Stimulated activated CD4-positive, alpha-beta T cell treated with anti-CD3 and anti-CD28 coated beads, Interleukin-15, amount 100 ng/mL, for 24 hours (primary cell): Measurements from ENCODE around the gene TPPP.
"Not testable (repeated sequence)": the region's sequence is repeated elsewhere in the genome, so short reads cannot be mapped to it uniquely, and the experiment has no call there.

Experiments used
- DNase-seq: peaks from one replicate; pipeline ENCODE4 v3.0.0-alpha.2; 2020

The TPPP gene

DNA sequence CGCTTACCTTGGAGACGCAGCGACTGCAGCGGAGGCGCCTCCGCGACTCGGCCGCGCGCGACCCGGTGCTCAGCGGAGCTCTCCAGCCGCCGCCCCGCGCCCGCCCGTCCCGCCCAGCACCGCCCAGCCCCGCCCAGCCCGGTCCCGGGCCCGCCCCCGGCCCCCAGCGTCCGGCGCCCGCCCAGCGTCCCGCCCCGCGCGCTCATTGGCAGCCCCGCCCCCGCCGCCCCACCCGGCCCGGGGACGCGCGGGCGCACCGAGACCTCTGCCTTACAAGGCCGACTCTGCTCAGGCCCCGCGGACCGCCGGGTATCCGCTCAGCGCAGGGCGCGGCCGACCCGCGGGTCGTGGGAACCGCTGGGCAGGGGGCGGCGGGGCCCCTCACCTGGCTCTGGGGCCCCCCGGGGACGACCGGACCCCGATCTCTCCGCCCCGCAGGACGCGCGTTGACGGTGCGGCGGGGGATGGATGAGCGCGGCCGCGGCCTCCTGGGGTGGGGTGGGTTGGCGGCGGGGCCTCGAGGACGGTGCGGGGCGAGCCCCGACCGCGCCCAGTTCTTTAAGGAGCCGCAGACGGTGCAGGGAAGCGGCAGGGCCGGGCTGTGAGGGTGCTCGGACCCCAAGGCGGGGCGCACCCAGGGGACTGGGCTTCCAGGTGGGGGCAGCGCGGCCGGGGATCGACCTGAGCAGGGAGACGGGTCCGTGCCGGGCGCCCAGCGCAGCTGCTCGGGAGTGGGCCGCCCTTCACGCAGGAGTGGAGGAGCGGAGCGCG is at the start of gene TPPP:
Gene TPPP, minus strand, starts transcription at position 82 of the 771 bp plus-strand sequence. CDS start 15,292 bp downstream, outside the sequence.
- peak; percentile 86 for DNase-seq

DNA sequence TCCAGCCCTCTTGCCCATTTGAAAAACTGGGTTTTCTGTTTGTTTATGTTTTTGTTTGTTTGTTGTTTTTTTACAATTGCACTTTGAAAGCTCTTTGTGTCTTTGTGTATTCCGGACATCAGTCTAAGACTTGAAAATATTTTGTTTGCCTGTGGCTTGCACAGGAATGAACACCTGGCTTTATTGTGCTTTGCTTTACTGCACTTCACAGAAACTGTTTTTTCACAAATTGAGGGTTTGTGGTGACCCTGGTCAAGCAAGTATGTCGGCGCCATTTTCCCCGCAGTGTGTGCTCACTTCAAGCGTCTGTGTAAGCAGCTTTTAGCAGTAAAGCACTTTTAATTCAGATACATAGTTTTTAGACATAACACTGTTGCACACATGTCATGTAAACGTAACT is 49.1 kb upstream of the TPPP start:
- not testable (repeated sequence) for DNase-seq

DNA sequence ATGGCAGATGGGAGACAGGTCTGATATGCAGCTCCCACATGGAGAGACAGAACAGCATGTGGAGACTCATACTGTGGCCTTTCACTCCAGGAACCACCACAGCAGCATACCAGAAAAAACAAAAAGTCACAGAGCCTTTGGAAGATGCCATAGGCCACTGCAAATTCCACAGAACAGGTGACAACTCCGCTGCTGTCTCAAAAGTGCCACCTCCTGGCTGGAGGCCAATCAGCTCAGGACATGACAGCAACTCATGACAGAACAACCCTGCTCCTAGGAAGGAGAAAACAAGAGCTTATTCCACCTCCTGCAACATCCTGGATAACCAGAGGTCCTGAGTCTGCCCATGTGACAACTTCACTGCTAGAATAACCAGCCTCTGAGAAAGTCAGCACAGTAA is 41.0 kb upstream of the TPPP start:
- not testable (repeated sequence) for DNase-seq

DNA sequence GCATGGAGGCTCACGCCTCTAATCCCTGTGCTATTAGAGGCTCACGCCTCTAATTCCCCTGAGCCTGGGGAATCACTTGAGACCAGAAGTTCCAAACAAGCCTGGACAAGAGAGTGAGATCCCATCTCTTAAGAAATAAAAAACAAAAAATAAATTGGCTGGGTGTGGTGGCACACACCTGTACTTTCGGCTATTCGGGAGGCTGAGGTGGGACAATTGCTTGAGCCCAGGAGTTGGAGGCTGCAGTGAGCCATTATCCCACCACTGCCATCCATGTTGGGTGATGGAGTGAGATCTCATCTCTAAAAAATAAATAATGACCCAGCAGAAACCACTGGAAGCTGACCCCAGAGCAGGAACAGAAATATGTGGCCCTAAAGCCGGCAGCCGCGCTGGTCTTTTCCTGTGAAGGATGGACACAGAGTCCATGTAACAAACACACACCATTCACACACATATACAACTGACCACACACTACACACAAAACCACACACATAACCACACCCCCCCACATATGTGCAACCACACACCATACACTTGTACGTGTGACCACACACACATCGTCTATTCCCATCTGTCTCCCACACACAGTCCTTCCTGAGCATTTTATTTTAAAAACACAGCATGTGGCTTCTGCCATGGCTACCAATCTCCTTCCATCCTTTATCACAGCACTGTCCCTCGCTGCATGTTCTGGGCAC is 39.8 kb upstream of the TPPP start:
- DNase-seq: not testable (repeated sequence)

DNA sequence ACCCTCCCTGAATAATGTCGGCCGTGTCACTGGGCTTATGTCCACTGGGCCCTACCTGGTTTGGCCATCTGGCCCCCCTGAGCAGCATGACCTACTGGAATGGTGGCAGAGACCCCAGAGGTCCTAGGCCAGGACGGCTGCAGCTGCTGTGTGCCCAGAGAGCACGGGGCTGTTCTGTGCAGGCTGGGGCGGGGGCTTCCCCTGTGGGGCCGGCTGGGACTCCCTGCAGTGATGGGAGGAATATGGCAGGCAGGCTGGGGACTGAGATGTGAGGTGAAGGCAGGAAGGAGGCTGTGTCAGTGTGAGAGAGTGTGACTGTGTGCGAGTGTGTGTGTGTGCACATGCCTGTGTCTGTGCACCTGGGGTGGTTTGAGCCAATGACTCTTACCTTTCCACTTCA is 36.1 kb upstream of the TPPP start:
- not testable (repeated sequence) for DNase-seq

DNA sequence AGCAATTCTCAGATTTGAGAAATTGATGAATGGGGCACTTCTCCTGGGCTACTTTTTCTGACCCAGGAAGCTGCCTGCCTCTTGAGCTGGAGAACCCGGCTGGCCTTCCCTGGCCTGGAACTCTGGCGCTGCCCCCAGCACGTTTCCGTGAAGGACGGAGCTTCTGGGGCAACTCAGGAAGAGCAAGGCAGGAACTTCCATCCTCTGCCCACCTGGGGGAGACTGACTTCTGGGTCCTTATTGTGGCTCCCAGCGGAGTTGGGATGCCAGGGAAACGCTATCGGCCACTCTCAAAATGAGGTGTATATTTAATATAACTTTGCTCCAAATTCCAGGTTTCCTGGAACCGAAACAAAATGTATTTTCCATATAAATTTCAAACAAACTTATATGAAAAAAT is 33.9 kb upstream of the TPPP start:
- DNase-seq: not testable (repeated sequence)

DNA sequence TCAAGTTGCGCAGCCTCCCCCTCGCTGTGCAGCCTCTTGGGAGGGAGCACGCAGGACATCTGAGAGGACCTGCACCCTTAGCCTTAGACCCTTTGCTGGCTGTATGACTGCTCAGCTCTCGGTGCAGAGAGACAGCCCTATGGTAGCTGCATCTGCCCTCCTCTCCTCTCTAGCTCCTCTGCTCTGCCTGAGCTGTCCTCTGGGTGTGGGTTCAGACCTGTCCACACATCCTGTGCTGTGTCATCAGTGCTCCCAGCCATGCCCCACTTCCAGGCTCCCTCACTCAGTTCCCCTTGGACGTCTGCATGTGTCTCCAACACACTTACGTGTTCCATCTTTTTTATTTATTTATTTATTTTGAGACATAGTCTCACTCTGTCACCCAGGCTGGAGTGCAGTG is 30.7 kb upstream of the TPPP start:
- not testable (repeated sequence) for DNase-seq

DNA sequence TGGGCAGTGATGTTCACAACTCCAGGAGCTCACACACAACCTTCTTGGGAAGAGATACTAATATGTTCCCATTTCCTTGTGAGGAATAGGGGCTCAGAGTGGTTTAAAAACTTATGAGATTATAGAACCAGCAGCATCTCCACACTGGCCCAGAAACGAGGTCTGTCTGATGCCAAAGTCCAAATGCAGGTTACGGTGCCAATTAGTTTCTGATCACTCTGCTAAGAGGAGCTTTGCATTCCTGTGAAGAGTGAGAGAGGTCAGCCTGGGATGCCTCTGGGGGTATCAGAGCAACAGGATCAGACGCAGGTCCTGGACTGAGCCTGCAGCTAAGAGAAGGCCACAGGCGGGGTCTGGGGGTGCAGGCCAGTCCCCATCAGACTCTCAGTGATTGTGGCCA is 30.2 kb upstream of the TPPP start:
- DNase-seq: not testable (repeated sequence)

DNA sequence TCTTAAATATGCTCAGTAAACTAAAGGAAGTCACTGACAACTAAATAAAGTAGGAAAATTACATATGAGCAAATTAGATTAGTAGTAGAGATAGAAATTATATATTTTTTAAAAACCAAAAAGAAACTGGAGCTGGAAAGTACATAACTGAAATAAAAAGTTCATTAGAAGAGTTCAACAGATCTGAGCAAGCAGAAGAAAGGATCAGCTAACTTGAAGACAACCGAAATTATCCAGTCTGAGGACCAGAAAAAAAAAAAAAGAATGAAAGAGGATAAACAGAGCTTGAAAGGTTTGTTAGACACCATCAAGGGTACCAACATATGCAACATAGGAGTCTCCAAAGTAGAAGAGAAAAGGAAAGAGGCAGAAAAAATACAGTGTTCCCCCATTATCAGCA is 26.2 kb upstream of the TPPP start:
- not testable (repeated sequence) for DNase-seq

DNA sequence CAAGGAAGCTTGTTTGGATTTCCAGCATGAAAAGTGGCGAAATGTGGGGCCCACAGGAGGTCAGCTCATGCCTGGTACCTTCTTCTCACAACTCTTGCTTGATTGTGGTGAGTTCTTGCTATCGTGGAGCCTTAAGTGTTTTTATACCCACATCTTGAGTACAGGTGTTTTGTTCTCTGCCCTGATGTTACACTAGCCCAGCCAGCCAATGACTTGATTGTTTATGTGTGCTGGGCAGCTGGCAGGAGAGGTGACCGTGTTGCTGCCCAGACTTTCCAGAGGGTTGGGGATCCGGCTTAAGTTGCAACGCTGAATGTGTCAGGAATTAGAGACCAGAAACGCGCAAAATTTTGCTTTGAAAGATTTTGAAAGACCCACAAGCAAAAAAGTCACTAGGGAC is 24.0 kb upstream of the TPPP start:
- no peak for DNase-seq

DNA sequence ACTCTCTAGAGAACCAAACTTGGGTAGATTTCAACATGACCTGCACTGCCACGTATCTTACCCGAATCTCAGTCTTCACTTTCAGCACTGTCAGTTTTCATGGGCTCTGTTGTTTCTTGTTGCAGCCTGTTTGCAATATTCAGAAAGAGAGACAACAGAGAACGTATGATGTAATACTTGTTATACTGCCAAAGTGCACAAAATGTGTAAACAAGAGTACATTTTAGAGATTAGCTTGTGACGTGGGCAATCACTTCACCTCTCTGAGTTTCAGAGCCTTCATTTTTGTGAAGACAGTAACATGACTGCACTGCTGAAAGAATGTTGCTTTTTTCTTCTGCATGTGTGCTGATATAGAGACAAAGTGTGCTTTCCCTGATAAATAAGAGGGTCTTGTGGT is 23.6 kb upstream of the TPPP start:
- not testable (repeated sequence) for DNase-seq

DNA sequence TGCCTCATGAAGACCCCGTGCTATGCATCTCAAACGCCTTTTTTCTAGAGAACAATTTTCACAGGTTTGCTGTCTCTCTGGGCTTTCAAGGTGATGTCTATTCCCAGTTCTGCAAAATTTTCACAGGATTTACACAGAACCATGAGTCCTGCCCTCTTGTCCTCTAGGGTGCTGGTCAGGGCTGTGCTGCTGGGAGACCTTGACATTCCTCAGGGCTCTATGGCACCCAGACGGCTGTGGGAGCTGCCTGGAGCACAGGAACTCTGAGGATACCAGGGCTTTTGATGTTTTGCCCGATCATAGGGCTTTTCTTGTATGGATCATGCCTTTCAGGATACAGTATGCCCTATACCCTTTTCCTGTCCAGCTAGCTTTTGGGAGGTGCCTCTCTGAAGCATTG is 22.5 kb upstream of the TPPP start:
- DNase-seq: not testable (repeated sequence)

DNA sequence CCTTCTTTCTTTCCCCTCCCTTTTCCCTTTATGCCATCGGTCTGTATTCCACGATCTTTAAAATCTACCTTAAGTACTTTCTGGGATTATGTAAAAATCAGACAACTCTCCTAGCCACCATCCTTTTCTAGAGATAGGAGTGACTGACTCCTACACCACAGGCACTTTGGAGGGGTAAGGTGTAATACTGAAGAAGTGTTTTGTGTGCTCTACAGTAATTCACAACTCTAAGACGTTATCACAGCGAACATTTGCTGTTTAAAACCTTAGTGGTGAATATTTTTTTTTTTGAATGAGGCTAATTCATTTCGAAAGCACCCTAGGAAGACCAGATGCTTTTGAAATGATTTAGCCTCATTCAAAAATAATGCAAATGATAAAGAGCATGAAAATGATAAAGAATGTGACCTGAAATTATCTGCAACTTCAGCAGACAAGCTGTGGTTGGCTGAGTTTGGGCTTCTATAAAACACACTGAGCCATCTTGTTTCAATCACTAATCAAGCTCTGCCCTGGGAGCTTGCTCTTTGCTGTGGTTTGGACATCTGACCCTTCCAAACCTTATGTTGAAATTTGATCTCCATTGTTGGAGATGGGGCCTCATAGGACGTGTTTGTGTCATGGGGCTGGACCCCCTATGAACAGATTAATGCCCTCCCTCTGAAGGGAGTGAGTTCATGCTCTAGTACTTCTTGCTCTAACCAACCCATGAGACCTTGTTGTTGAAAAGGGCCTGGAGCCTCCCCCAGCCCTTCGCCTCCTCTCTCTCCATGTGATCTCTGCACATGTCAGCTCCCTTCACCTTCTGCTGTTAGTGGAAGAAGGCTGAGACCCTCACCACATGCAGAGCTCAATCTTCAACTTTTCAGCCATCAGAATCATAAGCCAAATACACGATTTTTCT is 21.3 kb upstream of the TPPP start:
- DNase-seq: not testable (repeated sequence)

DNA sequence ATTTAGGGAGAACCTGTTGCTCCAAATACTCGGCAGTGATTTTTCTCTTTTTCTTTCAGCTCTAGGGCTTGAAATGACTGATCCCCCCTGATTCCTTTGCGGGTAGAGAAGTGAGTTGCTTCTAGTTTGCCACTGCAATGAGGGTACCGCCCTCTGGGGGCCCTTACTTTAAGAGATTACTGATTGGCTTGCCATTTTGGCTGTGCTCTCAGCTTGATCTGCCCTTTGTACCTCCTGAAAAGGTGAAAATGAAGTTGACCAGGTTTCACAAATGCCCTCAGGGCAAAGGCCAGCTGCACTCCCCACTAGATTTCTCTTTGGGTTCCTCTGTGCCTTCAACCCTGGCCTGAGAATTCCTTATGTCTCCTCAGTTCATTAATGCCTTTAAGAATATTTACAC is 20.5 kb upstream of the TPPP start:
- not testable (repeated sequence) for DNase-seq

DNA sequence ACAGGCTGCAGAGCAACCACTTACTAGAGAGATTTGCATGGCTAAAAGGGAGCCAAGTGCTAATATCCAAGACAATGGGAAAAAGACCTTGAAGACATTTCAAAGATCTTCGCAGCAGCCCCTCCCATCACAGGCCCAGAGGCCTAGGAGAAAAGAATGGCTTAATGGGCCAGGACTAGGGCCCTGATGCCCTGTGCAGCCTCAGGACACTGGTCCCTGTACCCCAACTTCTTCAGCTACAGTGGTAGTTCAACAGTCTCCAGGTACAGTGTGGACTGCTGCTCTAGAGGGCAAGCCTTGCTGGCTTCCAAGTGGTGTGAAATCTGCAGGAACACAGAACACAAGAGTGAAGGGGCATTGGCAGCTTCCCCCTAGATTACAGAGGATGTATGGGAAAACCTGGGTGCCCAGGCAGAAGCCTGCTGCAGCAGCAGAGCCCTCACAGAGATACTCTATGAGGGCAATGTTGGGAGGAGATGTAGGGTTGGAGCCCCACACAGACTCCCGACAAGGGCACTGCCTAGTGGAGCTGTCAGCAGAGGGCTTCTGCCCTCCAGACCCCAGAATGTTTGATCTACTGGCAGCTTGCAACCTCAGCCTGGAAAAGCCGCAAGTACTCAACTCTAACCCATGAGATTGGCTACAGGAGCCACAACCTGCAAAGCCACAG is 15.8 kb upstream of the TPPP start:
- not testable (repeated sequence) for DNase-seq

DNA sequence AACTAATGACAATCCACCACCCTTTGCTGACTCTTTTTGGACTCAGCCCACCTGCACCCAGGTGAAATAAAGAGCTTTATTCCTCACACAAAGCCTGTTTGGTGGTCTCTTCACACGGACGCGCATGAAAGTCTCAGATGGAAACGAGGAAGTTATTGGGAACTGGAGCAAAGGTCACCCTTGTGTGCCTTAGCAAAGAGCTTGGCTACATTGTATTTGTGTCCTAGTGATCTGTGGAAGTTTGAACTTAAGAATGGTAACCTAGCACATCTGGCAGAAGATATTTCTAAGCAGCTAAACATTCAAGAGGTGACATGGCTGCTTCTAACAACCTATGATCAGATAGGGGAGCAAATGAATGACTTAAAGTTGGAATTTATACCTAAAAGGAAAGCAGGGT is 15.2 kb upstream of the TPPP start:
- not testable (repeated sequence) for DNase-seq

DNA sequence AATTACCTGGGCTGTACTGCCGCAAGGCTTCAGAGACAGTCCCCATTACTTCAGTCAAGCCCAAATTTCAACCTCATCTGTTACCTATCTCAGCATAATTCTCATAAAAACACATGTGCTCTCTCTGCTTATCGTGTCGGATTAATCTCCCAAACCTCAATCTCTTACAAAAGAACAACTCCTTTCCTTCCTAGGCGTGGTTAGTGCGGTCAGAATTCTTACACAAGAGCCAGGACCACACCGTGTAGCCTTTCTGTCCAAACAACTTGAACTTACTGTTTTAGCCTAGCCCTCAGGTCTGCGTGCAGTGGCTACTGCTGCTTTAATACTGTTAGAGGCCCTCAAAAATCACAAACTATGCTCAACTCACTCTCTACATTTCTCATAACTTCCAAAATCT is 13.0 kb upstream of the TPPP start:
- DNase-seq: not testable (repeated sequence)

DNA sequence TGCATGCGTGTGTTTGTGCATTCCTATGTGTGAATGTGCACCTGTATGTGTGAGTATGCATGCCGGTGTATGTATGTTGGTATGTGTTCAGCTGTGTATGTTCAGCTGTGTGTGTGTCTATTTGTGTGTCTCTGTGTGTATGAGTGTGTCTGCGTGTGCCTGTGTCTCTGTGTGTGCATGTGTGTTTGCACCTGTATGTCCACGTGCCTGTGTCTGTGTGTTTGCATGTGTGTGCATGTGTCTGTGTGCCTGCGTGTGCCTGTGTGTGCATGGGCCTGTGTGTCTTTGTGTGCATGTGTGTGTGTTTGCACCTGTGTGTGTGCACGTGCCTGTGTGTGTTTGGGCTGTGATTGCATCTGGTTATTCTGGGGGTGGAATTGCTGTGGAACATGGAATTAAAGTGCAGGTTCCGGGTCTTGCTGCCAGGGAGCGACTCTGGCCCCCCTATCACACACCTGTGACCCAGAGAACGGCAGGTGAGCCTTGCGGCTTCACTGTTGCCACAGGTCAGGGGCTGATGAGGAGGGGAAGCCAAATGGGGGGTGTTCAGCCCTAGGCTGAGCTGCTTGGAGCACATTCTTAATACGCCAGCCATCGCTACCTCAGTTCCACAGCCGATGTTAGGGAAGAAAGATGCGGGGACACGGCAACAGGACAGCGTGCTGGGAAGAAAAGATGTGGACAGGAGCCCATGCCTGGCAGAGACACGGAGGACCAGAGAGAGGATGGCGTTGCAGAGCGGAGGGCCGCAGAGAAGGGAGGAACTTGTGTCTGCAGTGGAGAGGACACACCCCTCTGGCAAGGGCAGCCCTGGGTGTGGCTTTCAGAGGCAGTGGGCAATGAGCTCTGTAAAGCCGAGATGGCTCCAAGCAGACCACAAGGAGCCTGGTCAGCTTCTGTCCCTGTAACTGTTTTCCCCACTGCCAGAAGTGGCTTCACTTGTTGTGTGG is 3.9 kb upstream of the TPPP start:
- DNase-seq: not testable (repeated sequence)

DNA sequence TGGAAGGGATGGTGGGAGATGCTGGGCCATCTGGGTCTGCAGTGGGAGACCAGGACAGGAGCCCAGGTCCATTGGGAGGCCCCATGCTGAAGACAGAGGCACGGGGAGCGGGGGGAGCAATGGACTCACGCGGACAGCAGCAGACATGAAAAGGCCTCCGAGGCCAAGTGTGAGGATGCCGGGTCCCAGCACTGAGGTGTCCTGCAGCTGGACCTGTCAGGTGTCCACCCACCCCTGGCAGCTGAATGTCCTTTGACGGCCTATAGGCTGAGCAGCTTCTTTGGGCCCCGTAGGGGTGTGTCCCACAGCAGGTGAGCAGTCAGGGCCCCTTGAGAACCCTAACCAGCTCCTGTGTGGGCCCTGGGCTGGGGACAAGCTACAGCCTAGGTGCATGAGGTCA is 3.0 kb upstream of the TPPP start:
- DNase-seq: not testable (repeated sequence)

DNA sequence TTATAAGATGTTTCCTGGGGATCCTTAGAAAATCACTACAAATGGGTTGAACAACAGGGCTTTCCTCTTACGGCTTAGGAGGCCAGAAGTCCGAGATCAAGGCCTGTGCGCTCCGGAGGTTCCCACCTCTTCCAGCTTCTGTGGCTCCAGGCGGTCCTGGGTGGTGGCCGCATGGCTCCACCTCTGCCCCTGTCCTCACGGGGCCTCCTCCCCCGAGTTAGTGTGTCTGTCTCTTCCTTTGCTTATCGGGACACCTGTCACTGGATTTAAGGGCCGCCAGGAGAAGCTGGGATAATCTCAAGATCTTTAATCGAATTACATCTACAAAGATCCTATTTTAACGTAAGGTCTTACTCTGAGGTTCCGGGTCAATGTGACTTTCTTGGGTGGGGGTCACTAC is 2.3 kb upstream of the TPPP start:
- not testable (repeated sequence) for DNase-seq

DNA sequence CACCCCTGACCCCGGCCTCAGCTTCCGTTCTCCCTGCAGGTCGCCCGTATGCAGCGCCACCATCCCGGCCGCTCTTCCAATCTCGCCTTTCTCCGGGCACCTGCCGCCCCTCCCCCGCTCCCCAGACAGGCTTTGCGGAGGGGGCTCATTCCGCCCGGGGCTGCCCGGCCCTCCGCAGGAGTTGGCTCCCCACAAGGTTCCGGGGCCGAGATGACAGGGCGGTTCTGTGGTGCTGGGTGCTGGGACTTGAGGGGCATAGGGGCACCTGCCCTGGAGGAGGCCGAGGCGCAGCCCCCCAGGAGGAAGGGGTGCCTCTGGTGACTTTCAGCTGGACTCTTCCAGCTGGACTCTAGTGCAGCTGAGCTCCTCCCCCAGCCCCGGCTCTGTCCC is 885 bp upstream of the TPPP start:
- not testable (repeated sequence) for DNase-seq
